Measurements from ENCODE around the gene GSKIP. TPM values are rescaled to one million over a fixed set of nuclear protein-coding genes. Genes with fewer than 3 reads are reported as not detected.

Gene GSKIP
- total and polyA plus RNA-seq, 2 experiments from 2014 or later, result 17.4 to 50.9 TPM

- H3K4me1 ChIP-seq (ENCODE audit: insufficient read depth), result no peaks in the 10 kb centered on the region
- TF ChIP-seq ZNF114 (CRISPR knock-in tag; IDR thresholded peaks at IDR 0.05) (no peak), ZNF462 (CRISPR knock-in tag; IDR thresholded peaks at IDR 0.05) (no peak), EZH2 (IDR thresholded peaks at IDR 0.05; ENCODE audit: low read depth, unreplicated experiment) (no peak), NANOG (IDR thresholded peaks at IDR 0.05; ENCODE audit: borderline replicate concordance) (no peak), STAT1 (IDR thresholded peaks at IDR 0.05; ENCODE audit: unreplicated experiment) (no peak), CREB1 (CRISPR knock-in tag; IDR thresholded peaks at IDR 0.05; ENCODE audit: low read depth) (no peak), ETS1 (IDR thresholded peaks at IDR 0.05) (no peak), POLR2AphosphoS5 (IDR thresholded peaks at IDR 0.05; ENCODE audit: low read depth) (no peak), EZH2phosphoT487 (IDR thresholded peaks at IDR 0.05; ENCODE audit: unreplicated experiment) (no peak), REST (IDR thresholded peaks at IDR 0.05; ENCODE audit: unreplicated experiment) (no peak)
- no peaks in the 10 kb centered on the region for H3F3A ChIP-seq (replicated peaks; ENCODE audit: low read depth)
- H4K20me1 ChIP-seq (replicated peaks; ENCODE audit: insufficient read depth), result no peaks in the 10 kb centered on the region
- H3K4me3 ChIP-seq, result no peak overlapping the region
- no peaks in the 10 kb centered on the region for H3K27me3 Mint-ChIP-seq (ENCODE audit: insufficient read depth, low read depth, poor library complexity)
- H3K9me2 ChIP-seq (ENCODE audit: insufficient read depth), result no peaks in the 10 kb centered on the region
- no peak overlapping the region for H3K4me3 Mint-ChIP-seq
- no peaks in the 10 kb centered on the region; the same call in 2 of the 3 replicates for H3K9me3 Mint-ChIP-seq
- no peak overlapping the region for H3K27ac ChIP-seq (ENCODE audit: low read depth)
- no peak for DNase-seq (ENCODE audit: low spot score)
- no peaks in the 10 kb centered on the region for H3K27me3 ChIP-seq (ENCODE audit: insufficient read depth)
- H3K36me3 Mint-ChIP-seq (ENCODE audit: low read depth), result peaks cover 8% of the 10 kb centered on the region; the same call in 2 of the 3 replicates
- H3K27ac Mint-ChIP-seq, result no peak overlapping the region
- H3K4me1 Mint-ChIP-seq, result no peaks in the 10 kb centered on the region; the same call in 2 of the 3 replicates
- peaks cover 19% of the 10 kb centered on the region; the same call in 1 of the 2 replicates for H3K36me3 ChIP-seq (ENCODE audit: insufficient read depth)
- no peak overlapping the region for H3K4me2 ChIP-seq
- ATAC-seq, result no peak
- peaks cover 9% of the 10 kb centered on the region; the same call in 1 of the 2 replicates for H3K79me2 ChIP-seq (replicated peaks; ENCODE audit: insufficient read depth)
- H2AFZ ChIP-seq, result no peak overlapping the region
These were observed 20.7 kb downstream of the GSKIP start for GRCh38 chr14:96384053-96384452.
